Measurements from ENCODE around the gene CC2D2A.

DNA sequence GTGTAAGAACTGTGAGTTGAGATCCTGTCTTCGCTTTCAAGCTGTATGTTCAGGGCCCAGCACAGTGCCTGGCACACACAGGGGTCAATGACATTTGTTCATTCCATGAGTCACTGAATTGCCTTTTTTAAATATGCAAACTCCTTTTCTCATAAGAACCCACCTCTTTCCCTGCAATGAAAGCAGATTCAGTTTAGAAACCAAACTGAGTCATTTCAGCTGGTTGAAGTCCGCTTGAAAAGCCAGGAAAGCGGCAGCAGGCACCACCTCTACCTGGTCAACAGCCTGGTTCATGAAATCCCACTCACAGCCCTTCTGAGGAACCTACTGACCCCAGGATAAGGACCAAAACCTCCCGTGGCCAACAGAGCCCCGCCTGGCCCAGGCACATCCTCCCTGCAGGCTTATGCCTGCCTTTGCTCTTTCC, 46.4 kb upstream of the CC2D2A start:
- TF ChIP-seq, protein P1, sequence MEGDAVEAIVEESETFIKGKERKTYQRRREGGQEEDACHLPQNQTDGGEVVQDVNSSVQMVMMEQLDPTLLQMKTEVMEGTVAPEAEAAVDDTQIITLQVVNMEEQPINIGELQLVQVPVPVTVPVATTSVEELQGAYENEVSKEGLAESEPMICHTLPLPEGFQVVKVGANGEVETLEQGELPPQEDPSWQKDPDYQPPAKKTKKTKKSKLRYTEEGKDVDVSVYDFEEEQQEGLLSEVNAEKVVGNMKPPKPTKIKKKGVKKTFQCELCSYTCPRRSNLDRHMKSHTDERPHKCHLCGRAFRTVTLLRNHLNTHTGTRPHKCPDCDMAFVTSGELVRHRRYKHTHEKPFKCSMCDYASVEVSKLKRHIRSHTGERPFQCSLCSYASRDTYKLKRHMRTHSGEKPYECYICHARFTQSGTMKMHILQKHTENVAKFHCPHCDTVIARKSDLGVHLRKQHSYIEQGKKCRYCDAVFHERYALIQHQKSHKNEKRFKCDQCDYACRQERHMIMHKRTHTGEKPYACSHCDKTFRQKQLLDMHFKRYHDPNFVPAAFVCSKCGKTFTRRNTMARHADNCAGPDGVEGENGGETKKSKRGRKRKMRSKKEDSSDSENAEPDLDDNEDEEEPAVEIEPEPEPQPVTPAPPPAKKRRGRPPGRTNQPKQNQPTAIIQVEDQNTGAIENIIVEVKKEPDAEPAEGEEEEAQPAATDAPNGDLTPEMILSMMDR (IDR thresholded peaks at IDR 0.05; ENCODE audit: low read depth, low read length) = no peak
- no peak for TF ChIP-seq POLR2A (IDR thresholded peaks at IDR 0.05; ENCODE audit: extremely low read depth, insufficient read length)
- TF ChIP-seq, protein P2, sequence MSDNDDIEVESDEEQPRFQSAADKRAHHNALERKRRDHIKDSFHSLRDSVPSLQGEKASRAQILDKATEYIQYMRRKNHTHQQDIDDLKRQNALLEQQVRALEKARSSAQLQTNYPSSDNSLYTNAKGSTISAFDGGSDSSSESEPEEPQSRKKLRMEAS (IDR thresholded peaks at IDR 0.05; ENCODE audit: low read depth, low read length) = no peak
